Immature natural killer cell (primary cell): ENCODE measurements around the gene ETS1. TPM values are rescaled to one million over a fixed set of nuclear protein-coding genes. Genes with fewer than 3 reads are reported as not detected.

Source experiments
- DNase-seq, 3 donors: peaks; one replicate each; pipeline ENCODE4 v3.0.0; 2022; ENCODE audit warnings: mixed read lengths in 1 of 3
- H3K27ac Mint-ChIP-seq, 6 donors: one replicate each; pipeline ENCODE4 v1.8.0; 2020; ENCODE audit warnings: mixed read lengths in 6 of 6, mild to moderate bottlenecking in 5 of 6, inconsistent platforms in 4 of 6, moderate library complexity in 3 of 6
- H3K27me3 Mint-ChIP-seq, 3 donors: one replicate each; pipeline ENCODE4 v1.8.0; 2020 to 2021; ENCODE audit warnings: low read depth in 3 of 3, mild to moderate bottlenecking in 3 of 3, mixed read lengths in 3 of 3, moderate library complexity in 3 of 3, inconsistent platforms in 1 of 3
- H3K36me3 Mint-ChIP-seq, 3 donors: one replicate each; pipeline ENCODE4 v1.8.0; 2020; ENCODE audit warnings: mixed read lengths in 3 of 3, inconsistent platforms in 2 of 3, mild to moderate bottlenecking in 2 of 3
- H3K4me1 Mint-ChIP-seq, 2 donors: one replicate each; pipeline ENCODE4 v1.8.0; 2020; ENCODE audit warnings: inconsistent platforms in 2 of 2, mild to moderate bottlenecking in 2 of 2, mixed read lengths in 2 of 2, moderate library complexity in 1 of 2
- H3K4me3 Mint-ChIP-seq, 5 donors: one replicate each; pipeline ENCODE4 v1.8.0; 2020; ENCODE audit warnings: mild to moderate bottlenecking in 5 of 5, mixed read lengths in 5 of 5, inconsistent platforms in 3 of 5, moderate library complexity in 3 of 5
- H3K9me3 Mint-ChIP-seq, 6 donors: one replicate each; pipeline ENCODE4 v1.8.0; 2020; ENCODE audit warnings: mild to moderate bottlenecking in 6 of 6, mixed read lengths in 6 of 6, inconsistent platforms in 4 of 6, moderate library complexity in 3 of 6
- polyA plus RNA-seq, 3 donors: library from polyadenylated mRNA; unstranded; fragments of 300-500 nt; fragmentation: Illumina TruSeq; gene quantifications; one replicate each; pipeline ENCODE4 v1.2.3, GENCODE V29; 2021

Gene ETS1
- polyA plus RNA-seq, 3 donors from 2014 or later, result 264 to 329 (median 284) TPM

DNA sequence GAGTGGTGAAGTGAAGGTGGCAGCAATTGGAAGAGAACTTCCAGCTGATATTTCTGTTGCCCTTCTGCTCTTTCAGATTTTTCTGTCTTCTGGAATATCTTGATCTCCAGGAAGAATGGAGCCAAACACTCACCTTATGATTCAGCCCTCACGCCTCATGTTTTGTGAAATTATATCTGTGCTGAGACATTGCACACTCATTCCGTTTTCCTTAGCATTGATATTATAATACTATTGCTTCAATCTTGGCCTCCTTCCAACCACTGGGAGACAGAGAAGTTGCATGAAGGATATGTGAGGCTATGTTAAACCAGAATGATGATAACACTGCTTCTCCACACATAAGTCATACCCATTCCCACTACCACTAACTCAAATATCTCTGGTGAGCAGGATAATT, 177.9 kb downstream of the ETS1 start:
- Mint-ChIP-seq H3K36me3 (peaks cover 0 to 4% (median 0%) of the 10 kb centered on the region in 3 donors), H3K4me3 (no peak overlapping the region), H3K9me3 (no peaks in the 10 kb centered on the region), H3K4me1 (peaks cover 0 to 2% of the 10 kb centered on the region in 2 donors), H3K27ac (no peak overlapping the region), H3K27me3 (peaks cover 0 to 4% (median 1%) of the 10 kb centered on the region in 3 donors)
- DNase-seq, result no peak

Other genes with a start within 250 kb of the ETS1 start
- gene FLI1, start 106.5 kb upstream of the ETS1 start, polyA plus RNA-seq, result 100 to 1,000 TPM in 1 of 3 donors, 10 to 100 TPM in 2; 52.2 to 113 (median 61.1) TPM